Superior temporal gyrus (tissue), 1 donor: ENCODE results near the gene LMF1.
"Not testable (repeated sequence)": the region's sequence is repeated elsewhere in the genome, so short reads cannot be mapped to it uniquely, and the experiment has no call there.

Experiments
- DNase-seq: peaks from one replicate; pipeline ENCODE4 v3.0.0-alpha.2; 2016; ENCODE audit errors: extremely low spot score

The LMF1 gene

GRCh38 chr16:869823-870641, 100.8 kb downstream of the LMF1 start:
- DNase-seq: no peak

- no peak for DNase-seq
These were observed 101.7 kb downstream of the LMF1 start for GRCh38 chr16:868846-869822.

- no peak for DNase-seq
These were observed 102.4 kb downstream of the LMF1 start for GRCh38 chr16:868386-868755.

GRCh38 chr16:867421-868385, 103.1 kb downstream of the LMF1 start:
- DNase-seq: no peak

GRCh38 chr16:866252-866896, 104.4 kb downstream of the LMF1 start:
- DNase-seq: no peak

GRCh38 chr16:865026-865425, 105.8 kb downstream of the LMF1 start:
- DNase-seq: no peak

- no peak for DNase-seq
These were observed 109.3 kb downstream of the LMF1 start for GRCh38 chr16:861446-861845.

GRCh38 chr16:860891-861290, 109.9 kb downstream of the LMF1 start:
- no peak for DNase-seq

- DNase-seq: not testable (repeated sequence)
These were observed 111.8 kb downstream of the LMF1 start for GRCh38 chr16:858971-859370.

GRCh38 chr16:858441-858840, 112.3 kb downstream of the LMF1 start:
- not testable (repeated sequence) for DNase-seq

- DNase-seq: no peak
These were observed 114.0 kb downstream of the LMF1 start for GRCh38 chr16:856811-857210.

- DNase-seq: no peak
These were observed 114.7 kb downstream of the LMF1 start for GRCh38 chr16:856101-856500.

- no peak for DNase-seq
These were observed 115.3 kb downstream of the LMF1 start for GRCh38 chr16:855471-855870.

- no peak for DNase-seq
These were observed 115.9 kb downstream of the LMF1 start for GRCh38 chr16:854808-855410.

- DNase-seq: no peak
These were observed 116.6 kb downstream of the LMF1 start for GRCh38 chr16:853981-854807.

GRCh38 chr16:853306-853705, 117.5 kb downstream of the LMF1 start:
- DNase-seq: no peak

GRCh38 chr16:852451-853185, 118.2 kb downstream of the LMF1 start:
- DNase-seq: peak; percentile 52

- DNase-seq: no peak
These were observed 118.9 kb downstream of the LMF1 start for GRCh38 chr16:851871-852270.

- DNase-seq: no peak
These were observed 119.5 kb downstream of the LMF1 start for GRCh38 chr16:851209-851810.
